Anterior cingulate cortex (tissue), 58 donors: ENCODE results near the gene KIF26B.

Experiments
- DNase-seq, 58 donors: peaks; one replicate each; lab custom pipeline; 2025; lab: John Stamatoyannopoulos, UW

The KIF26B gene

DNA sequence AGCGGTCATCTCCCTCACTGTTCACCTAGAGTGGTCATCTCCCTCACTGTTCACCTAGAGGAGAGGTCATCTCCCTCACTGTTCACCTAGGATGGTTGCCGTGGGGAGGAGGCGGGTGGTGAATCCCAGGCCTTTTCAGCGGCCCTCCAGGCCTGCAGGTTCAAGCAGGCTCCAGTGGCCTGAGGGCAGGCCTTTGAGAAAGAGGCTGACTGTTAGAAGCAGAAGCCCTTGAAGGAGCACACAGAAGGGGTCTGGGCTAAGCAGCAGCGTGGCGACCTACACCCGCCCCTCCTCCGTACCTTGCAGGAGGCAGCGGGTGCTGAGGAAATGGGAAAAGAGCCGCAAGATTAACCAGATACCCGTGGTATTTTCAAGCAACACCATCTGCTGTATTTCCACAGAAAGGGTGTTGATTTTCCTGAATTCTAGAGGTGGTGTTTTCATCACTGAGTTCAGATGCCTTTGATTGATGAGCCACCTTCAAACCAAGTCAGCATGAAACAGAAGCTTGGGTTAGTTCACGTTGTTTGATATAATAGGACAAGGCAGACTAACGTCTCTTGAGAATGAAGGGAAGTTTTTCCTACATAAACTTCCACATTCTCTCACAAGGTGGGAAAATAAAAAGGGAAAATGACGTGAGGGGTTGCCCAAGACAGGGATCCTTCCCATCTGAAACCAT, 289.5 kb downstream of the KIF26B start:
- DNase-seq = no peak

DNA sequence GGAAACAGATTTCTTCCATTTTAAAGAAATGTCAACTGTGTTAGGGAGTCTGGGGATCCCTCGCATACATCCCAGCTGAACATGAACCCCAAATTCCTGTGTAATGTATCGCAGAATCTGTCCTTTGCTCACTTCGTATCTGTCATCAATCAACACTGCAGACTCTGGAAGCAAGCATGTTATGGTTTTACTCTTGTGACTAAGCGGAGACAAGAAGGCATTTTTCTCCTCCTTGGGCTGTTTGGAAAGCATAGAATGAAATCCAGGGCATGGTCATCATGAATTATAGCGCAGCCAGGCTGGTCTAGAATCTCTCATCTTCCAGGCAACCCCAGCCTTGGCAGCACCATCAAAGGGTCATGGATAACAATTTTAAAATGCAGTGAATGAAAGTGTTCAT, 290.2 kb downstream of the KIF26B start:
- DNase-seq = no peak

DNA sequence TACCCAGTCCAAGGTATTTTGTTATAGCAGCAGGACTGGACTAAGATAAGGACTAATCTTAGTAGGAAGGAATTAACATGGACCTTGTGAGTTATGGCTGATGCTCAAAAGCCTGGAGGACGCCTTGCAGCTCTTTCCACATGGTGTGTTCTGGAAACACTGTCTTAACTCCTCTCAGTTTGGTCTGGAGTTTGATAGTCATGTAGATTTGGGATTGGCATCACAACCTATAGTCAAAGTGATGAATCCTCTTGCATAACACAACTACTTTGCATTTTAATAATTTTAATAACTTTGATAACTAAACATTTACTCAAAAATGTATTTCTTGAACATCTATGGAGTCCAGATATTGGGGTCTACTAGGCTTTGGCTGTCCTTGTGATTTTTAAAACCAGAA, 293.7 kb downstream of the KIF26B start:
- DNase-seq = no peak

DNA sequence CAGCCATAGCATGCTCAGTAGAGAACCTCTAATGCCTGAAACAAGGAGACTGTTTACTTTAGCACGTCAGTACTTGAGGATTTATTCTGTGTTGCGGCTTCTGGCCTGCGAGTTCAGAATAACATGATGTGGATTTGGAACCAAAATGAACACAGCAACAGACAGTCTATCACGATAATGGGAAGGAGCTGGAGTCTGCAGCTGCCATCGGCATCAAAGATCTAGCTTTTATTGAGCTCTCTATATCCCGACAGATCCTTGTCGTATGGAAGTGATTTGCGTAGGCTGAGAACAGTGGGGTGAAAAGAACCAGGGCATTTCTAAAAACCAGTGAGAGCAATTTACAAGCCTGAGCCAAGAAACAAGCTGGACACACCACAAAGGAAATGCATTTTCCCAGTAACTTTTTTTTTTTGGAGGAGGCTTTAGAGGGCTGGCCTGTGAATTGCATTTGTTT, 294.2 kb downstream of the KIF26B start:
- DNase-seq = no peak

DNA sequence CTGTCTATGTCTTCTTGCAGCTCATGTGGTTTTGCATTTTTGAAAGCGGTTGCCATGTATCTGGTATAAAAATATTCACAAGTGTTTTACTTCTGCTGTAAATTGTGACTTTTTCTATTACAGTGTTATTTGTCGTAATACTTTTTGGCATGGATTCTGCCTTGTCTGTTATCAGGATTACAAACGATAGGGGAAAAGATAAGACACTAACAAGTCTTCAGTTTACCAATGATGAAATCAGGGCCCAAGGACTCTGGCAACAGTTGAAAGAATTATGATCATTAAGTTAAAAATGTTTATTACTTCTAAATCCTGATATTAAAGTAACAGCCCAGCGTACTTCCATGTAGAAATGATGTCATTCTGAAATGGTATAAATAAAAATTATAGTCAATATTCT, 298.8 kb downstream of the KIF26B start:
- DNase-seq = no peak

DNA sequence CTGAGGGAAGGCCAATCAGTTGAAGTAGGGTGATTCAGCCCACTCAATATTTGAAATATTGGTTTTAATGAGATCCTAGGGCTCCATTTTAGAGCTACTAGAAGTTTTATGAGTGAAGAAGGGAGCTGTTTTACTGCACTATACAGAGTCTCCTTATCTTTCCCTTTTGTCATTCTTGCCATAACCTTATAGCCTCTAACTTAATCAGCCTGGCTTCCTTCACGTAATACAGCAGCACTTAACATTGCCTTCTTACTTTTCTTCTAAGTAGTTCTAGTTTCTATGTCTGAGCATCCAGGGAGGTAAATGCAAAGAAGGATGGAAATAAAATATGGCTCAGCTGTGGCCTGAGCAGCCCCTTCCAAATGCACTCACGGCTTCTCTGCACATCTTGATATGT, 299.3 kb downstream of the KIF26B start:
- DNase-seq = no peak

DNA sequence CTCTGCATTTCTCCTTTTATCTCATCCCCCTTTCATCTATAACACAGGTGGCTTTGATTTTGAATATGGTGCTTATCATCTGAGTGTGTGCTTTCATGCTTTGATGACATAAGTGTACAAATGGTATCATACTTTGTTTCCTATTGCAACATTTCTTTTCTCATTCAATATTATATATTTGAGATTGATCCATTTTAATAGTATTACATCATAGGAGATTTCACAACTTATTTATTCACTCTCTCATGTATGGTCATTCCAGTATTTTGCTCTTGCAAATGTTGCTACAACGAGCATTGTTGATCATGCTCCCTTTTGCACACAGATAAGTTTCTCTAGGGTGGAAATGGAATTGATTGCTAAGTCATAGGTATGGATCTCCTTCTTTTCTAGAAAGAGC, 302.8 kb downstream of the KIF26B start:
- no peak for DNase-seq

DNA sequence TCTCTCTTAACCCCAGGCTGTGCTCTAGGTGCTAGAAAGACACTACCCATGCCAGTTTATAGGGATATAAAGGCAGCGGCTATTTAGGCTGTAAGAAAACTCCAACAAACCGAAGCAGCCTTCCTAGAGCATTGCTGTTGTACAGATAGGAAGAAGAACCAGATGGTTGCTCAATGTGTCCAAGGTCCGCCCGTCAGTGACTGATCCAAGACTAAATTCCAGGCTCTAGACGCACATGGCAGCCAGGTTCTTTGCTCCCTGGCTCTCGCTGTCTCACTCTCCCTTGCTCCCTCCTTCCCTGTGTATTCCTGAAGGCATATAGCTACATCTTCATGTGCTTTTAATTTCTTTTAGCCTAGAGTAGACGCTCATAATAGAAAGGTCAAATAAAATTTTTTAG, 303.4 kb downstream of the KIF26B start:
- DNase-seq = no peak

DNA sequence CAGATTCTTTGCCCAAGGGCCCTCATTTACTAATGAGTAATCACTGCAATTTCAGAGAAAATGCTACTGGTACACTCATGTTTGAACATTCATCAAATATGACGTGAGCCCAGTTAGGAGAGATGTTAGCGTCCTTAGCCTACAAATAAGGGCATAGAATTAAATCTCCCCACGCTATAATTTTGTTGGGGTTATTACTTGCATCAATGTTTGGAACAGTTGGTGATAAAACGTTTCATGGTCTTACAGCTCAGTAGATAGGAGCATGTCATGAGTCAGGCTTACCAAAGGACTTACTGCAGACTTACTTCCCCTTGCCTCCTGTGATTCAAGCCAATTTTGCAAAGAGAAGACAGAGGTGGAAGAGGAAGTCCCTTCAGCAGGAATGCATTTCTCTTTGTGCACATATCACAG, 304.0 kb downstream of the KIF26B start:
- DNase-seq = peak in 2 of 58 donors; percentile 7 to 45

DNA sequence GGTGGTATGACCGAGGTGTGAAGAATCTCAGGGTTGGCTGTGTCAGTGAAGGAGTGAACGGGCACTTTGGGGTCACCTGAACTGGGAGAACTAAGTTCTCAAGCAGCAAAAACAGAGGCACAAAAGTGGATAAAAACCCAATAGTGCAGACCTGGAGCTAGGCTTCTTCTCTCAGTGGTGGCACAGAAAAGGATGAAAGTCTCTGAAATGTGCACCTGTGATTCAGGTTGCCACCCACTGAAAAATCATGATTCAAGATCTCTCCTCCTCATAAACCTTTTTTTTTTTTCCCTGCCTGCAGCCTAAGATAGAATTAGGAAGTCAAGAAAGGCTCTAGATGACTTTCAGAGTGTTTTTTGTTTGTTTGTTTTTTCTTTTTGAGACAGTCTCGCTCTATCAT, 304.8 kb downstream of the KIF26B start:
- DNase-seq = no peak

DNA sequence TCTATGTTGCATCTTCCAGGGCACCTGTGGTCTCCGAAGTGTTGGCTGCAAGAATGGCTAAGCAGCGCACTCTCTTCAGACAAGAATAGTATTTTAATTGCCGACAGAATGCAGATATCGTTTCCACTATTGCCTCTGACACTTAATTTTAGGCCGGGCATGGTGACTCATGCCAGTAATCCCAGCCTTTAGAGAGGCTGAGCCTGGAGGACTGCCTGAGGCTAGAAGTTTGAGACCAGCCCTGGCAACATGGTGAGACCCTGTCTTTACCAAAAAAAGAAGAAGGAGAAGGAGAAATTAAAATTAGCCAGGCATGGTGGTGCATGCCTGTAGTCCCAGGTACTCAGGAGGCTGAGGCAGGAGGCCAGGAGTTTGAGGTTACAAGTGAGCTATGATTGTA, 306.9 kb downstream of the KIF26B start:
- no peak for DNase-seq

DNA sequence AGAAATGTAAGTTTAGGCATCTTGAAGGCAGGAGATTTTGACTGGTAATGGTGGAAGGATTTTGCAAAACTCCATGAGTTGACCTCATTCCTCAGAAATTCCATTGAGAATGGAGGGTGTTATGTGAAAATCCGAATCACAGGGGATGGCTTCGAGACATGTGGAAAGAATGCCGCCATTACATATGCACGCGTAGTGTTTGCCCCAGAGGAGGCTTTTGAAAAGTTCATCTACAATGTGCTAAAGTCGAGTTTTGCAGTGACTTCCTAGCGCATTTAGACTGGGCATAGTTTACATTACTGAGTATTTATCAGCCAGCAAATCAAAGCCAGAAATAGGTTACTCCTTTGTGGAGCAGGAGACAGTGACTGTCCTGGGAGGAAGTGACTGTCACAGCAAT, 307.4 kb downstream of the KIF26B start:
- DNase-seq = no peak

DNA sequence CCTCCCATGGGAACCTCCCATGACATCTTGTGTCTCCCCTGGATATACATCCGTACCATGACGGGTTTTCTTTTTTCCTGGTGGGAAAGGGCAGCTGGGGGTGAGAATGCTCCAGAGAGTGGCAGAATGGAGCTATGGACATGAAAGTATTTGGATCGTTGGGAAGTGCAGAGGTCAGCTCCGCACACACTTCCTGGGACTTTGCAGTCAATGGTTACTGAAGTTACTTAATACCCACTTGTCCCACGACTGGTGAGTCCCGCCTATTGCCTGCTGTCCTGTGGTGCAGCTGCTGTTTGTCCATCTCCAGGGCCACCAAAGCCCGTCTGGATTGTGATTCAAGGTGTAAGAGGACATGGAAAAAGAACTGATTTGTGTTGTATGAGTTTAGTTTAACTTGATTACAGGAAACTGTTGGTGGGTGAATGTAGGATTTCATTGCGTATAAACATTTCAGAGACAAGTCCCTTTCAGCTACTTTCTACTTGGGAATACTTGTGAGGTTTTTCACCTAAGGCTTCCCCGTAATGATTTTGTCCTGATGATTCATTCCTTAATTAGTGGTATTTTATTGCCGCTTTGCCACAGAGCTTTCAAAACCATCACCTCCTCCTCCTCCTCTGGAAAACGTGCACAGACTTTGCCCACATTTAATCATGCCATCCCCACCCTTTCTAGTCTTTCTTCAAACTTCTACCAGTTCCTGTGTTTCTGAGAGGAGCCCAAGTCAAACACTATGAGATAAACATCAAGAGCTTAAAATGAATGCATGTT, 308.8 kb downstream of the KIF26B start:
- DNase-seq = no peak

DNA sequence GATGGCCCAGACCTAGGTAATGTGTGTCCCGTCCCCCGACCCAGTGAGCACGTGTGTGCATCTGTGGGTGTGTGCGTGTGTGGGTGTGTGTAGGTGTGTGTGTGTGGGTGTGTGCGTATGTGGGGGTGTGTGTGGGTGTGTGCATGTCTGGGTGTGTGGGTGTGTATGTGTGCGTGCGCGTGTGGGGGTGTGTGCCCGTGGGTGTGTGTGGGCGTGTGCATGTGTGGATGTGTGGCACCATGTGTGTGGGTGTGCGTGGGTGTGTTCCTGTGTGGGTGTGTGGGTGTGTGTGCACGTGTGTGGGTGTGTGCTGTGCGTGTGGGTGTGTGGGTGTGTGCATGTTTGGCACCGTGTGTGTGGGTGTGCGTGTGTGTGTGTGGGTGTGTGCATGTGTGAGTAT, 309.5 kb downstream of the KIF26B start:
- peak in 1 of 58 donors; percentile 70 for DNase-seq

DNA sequence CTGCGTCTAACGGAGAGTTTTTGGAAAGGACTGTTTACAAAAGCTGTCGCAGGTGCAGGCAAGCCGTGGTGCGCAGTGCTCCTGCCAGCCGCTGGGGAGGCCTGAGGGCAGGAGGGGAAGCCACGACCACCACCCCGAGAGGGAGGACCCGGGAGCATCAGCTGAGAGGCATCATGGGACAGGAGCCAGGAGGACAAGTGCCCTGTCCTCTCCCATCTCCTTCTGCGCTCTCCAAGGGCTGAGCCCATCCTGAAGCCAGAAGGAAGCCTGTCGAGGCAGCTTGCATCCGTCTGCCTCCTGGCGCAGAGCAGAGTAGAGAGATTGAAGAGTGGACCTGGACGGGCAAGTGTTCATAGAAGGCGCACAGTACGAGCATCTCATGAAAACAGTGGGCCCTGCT, 310.9 kb downstream of the KIF26B start:
- no peak for DNase-seq

DNA sequence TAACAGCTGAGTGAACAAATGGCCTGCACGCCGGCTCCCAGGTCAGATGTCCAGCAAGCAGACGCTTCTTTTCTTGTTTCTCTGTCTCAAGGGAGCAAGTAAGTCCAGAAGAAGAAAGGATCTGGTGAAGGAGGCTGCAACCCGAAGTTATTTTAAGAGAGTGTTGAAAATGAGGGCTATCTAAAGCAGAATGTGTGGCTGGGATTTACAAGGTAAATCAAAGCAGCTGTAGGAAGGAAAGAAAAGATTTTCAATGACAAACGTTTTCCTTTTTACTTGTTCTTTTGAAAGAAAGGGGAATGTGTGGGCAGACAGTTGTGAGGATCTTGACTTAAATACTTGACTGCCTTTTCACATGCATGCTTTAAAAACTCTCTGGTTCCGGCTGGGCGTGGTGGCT, 311.5 kb downstream of the KIF26B start:
- DNase-seq = no peak

DNA sequence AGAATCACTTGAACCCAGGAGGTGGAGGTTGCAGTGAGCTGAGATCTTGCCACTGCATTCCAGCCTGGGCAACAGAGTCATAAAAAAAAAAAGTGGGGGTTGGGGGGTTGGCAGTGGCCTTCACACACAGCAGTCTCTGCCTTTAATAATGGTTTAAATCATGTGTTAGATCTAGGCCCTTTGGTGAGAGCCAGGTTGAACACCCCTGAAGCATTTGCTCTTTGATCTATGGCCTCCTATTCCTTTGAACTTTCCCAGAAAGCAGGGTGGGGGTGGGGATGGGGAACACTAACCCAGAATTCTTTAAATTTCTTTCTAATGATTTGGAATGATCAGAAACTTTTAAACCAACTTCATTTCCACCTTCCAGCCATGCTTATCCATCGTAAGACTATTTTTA, 313.0 kb downstream of the KIF26B start:
- DNase-seq = no peak

DNA sequence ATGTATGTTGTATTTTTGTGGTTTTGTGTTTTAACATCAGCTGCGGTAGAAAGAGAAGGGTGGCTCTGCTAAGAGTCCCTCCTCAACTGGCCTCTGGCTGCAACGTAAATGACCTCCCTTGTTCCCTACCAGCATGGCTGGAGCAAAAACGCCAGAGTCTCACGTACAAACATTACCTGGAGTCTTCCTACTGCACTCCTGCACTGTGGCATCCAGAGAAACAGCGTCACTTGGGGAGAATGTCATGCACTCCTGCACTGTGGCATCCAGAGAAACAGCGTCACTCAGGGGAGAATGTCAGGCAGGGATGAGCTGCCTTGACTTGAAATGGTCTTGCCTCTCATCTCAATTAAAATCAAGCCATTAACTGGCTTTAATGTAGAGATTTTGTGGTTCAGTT, 314.2 kb downstream of the KIF26B start:
- DNase-seq = no peak

DNA sequence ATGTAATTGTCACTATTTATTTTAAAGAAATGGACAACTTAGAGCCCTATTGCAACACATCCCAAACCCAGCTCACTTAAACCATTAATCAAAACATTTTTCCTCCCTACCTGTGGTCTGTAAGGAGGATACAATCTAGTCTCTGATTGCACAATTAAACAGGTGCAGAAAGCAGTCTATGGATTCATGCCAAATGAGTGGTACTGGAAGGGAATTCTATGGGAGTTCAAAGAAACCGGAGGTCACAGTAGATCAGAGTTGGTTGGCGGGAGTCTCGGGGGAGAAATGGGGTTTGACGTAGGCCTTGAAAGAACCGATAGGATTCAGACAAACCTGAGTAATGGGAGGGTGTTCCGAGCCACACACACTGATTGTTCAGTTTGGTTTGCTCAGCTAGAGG, 314.9 kb downstream of the KIF26B start:
- no peak for DNase-seq

DNA sequence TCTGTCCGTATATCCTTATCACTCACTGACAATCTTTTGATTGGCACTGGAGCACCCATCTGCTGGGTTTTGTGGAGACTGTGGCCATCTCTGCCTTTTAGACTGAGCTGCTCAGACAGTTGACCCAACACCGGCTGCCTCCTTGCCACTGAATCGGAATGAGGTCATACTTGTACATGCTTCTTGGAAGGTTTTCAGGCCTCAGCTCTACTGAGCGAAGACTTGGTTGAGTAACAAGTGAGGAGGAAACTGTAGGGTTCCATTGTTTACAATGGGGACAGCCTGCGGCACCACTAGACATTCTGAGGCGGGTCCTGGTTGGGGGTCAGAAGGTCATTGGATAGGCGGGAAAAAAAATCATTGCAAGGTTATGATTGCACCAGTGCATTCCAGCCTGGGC, 320.3 kb downstream of the KIF26B start:
- DNase-seq = no peak

DNA sequence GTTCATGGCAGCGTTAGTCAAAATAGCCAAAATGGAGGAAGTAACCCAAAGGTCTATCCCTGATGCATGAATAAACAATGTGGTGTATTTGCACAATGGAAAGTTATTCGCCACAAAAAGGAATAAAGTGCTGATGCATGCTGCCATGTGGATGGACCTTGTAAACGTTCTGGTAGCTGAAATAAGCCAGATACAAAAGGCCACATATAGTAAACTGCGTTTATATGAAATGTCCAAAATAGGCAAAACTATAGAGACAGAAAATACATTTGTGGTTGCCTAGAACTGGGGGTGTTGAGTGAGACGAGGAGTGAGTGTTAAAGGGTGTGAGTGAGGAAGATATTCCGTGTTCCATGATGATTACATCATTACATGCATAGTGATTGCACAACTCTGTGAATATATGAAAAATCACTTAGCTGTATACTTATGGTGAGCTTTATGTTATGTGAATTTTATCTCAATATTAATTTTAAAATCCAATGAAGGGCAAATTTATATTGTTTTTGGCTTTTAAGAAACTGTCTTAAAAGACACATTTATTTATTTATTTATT, 321.3 kb downstream of the KIF26B start:
- no peak for DNase-seq

DNA sequence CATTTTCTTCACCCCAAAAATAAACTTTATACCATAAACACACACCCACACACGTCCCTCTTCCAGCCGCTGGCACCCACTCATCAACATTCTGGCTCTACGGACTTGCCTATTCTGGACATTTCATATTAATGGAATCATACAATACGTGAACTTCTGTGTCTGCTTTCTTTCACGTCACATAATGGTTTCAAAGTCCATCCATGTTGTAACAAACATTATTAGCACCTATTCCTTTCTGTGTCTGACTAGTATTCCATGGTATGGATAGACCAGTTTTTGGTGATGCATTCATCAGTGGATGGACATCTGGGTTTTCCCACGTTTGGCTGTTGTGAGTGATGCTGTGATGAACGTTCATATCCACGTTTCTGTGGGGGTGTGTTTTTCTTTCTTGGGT, 323.2 kb downstream of the KIF26B start:
- DNase-seq = peak in 2 of 58 donors; percentile 6 to 22
